Fibroblast of lung (primary cell): ENCODE data around the gene JAKMIP1.

Experiments used
- EZH2 ChIP-seq: IDR thresholded peaks from 2 replicates; pipeline ENCODE4 v1.5.1; 2012; ENCODE audit warnings: low read length, control low read depth, mild to moderate bottlenecking; ENCODE audit errors: missing control alignments
- TF ChIP-seq, protein P1 (sequence below), 2 donors: IDR thresholded peaks in 1 of 2; conservative IDR thresholded peaks in 1 of 2; 1 replicate in 1 of 2; 2 replicates in 1 of 2; pipeline ENCODE4 v1.5.1; 2011 to 2012; ENCODE audit warnings: low read length in 2 of 2, control low read depth in 1 of 2, inconsistent platforms in 1 of 2, low read depth in 1 of 2, mild to moderate bottlenecking in 1 of 2

DNA sequence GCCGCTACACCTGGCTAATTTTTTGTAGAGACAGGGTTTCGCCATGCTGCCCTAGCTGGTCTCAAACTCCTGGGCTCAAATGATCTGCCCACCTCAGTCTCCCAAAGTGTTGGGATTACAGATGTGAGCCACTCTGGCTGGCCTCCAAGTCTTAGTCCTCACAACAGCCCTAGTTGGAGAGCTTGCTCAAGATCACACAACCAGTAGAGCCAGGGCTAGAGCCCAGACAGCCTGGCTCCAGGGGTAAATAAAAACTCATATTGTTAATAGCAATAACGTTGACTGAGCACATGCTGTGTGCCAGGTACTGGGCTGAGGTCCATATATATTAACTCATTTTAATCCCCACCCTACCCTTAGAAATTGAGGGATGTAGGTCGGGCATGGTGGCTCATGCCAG, 7.3 kb upstream of the JAKMIP1 start:
- TF ChIP-seq, protein P1, sequence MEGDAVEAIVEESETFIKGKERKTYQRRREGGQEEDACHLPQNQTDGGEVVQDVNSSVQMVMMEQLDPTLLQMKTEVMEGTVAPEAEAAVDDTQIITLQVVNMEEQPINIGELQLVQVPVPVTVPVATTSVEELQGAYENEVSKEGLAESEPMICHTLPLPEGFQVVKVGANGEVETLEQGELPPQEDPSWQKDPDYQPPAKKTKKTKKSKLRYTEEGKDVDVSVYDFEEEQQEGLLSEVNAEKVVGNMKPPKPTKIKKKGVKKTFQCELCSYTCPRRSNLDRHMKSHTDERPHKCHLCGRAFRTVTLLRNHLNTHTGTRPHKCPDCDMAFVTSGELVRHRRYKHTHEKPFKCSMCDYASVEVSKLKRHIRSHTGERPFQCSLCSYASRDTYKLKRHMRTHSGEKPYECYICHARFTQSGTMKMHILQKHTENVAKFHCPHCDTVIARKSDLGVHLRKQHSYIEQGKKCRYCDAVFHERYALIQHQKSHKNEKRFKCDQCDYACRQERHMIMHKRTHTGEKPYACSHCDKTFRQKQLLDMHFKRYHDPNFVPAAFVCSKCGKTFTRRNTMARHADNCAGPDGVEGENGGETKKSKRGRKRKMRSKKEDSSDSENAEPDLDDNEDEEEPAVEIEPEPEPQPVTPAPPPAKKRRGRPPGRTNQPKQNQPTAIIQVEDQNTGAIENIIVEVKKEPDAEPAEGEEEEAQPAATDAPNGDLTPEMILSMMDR (conservative IDR thresholded peaks at IDR 0.05 in 1 of 2, IDR thresholded peaks at IDR 0.05 in 1 of 2; ENCODE audit: low read depth in 1 of 2, low read length in 2 of 2): no peak
- TF ChIP-seq EZH2: no peak
